Suprapubic skin (tissue), 3 donors: ENCODE measurements around the gene FHIP2A.

Experiments
- POLR2A ChIP-seq, 2 donors: fragments of 450-650 bp; IDR thresholded peaks; one replicate each; pipeline ENCODE4 v1.6.1; 2017; ENCODE audit warnings: antibody characterized with exemption in 2 of 2, mild to moderate bottlenecking in 2 of 2, moderate library complexity in 2 of 2
- TF ChIP-seq, protein P1 (sequence below), 2 donors: fragments of 200-600 bp in 1 of 2; fragments of 450-650 bp in 1 of 2; sonication (generic) in 1 of 2; IDR thresholded peaks; one replicate each; pipeline ENCODE4 v1.5.1; 2016 to 2019; ENCODE audit warnings: antibody characterized with exemption in 2 of 2, mild to moderate bottlenecking in 1 of 2, moderate library complexity in 1 of 2

DNA sequence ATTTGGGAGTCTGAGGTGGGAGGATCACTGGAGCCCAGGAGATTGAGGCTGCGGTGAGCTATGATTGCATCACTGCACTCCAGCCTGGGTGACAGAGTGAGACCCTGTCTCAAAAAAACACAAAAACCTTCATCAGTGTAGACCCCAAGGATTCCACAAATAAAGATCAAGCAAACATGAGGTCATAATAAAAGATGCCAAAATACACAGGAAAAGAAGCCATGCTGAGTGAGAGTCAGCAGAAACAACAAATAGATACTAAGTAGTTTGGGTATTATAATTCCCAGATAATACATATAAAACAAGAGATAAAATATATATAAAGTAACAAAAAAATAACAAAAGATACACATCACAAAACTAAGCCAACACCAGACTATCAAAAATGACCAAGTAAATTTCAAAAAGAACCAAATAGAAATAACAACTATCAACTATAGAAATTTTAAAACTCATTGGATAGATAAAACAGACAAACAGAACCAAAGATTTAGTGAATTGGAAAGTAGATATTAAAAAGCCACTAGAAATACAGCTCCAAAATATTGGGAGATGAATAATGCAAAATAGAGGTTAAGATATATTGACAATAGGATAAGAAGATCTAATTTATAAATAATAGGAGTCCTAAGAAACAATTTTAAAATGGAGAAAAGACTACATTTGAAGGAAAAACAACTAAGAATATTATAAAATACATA is 48.9 kb upstream of the FHIP2A start:
- TF ChIP-seq, protein P1, sequence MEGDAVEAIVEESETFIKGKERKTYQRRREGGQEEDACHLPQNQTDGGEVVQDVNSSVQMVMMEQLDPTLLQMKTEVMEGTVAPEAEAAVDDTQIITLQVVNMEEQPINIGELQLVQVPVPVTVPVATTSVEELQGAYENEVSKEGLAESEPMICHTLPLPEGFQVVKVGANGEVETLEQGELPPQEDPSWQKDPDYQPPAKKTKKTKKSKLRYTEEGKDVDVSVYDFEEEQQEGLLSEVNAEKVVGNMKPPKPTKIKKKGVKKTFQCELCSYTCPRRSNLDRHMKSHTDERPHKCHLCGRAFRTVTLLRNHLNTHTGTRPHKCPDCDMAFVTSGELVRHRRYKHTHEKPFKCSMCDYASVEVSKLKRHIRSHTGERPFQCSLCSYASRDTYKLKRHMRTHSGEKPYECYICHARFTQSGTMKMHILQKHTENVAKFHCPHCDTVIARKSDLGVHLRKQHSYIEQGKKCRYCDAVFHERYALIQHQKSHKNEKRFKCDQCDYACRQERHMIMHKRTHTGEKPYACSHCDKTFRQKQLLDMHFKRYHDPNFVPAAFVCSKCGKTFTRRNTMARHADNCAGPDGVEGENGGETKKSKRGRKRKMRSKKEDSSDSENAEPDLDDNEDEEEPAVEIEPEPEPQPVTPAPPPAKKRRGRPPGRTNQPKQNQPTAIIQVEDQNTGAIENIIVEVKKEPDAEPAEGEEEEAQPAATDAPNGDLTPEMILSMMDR (IDR thresholded peaks at IDR 0.05), result no peak
- TF ChIP-seq POLR2A (IDR thresholded peaks at IDR 0.05), result no peak
